Prostate gland (tissue), 2 donors: Measurements from ENCODE around the gene LCMT2. TPM values are rescaled to one million over a fixed set of nuclear protein-coding genes. Genes with fewer than 3 reads are reported as not detected.

Source experiments
- DNase-seq: peaks from one replicate; pipeline ENCODE4 v3.0.0-alpha.2; 2019; ENCODE audit warnings: low spot score
- H3K27ac ChIP-seq, 2 donors: fragments of 200-600 bp; sonication (generic); 2 replicates each; pipeline ENCODE4 v1.5.1; 2017 to 2019
- H3K27me3 ChIP-seq: fragments of 200-600 bp; sonication (generic); replicated peaks from 2 replicates; pipeline ENCODE4 v1.5.1; 2019; ENCODE audit not compliant: insufficient read depth
- H3K36me3 ChIP-seq, 2 donors: fragments of 200-600 bp; sonication (generic); 1 replicate in 1 of 2; 2 replicates in 1 of 2; pipeline versions ENCODE4 v1.5.1 to v1.8.1; 2017 to 2019
- H3K4me1 ChIP-seq: fragments of 200-600 bp; sonication (generic); replicated peaks from 2 replicates; pipeline ENCODE4 v1.5.1; 2019
- H3K4me3 ChIP-seq, 2 donors: fragments of 200-600 bp; sonication (generic); 2 replicates each; pipeline ENCODE4 v1.5.1; 2017 to 2019
- H3K9me3 ChIP-seq: fragments of 200-600 bp; sonication (generic); 2 replicates; pipeline ENCODE4 v1.5.1; 2017
- CTCF ChIP-seq, 4 experiments: fragments of 200-600 bp in 2 of 4; fragments of 450-650 bp in 2 of 4; sonication (generic) in 2 of 4; IDR thresholded peaks; 1 replicate in 3 of 4; 2 replicates in 1 of 4; pipeline ENCODE4 v1.5.1; 2016 to 2019; ENCODE audit warnings: antibody characterized with exemption in 4 of 4, mild to moderate bottlenecking in 2 of 4, moderate library complexity in 2 of 4
- POLR2A ChIP-seq: fragments of 450-650 bp; IDR thresholded peaks from one replicate; pipeline ENCODE4 v1.6.1; 2016; ENCODE audit warnings: antibody characterized with exemption, mild to moderate bottlenecking
- POLR2AphosphoS5 ChIP-seq: sonication (generic); formaldehyde crosslinking; IDR thresholded peaks from one replicate; pipeline ENCODE4 v1.6.1; 2017; ENCODE audit warnings: antibody characterized with exemption
- WGBS: methylation state at CpG from one replicate; pipeline ENCODE4 v1.1.5; 2018; 5-methylcytosine and 5-hydroxymethylcytosine counted together
- intact Hi-C: fragments of 100-400 bp; cut with DNase I; formaldehyde crosslinking; loops from one replicate; pipeline ENCODE4 v1.14.2; 2022
- total RNA-seq, 2 donors: library from RNA; depleted of rRNA; stranded (reverse); fragments of >200 nt; gene quantifications; one replicate each; pipeline ENCODE4 v1.1.0, GENCODE V29; 2016

LCMT2 gene
- 1 to 10 TPM; 6.8 to 7.4 TPM for total RNA-seq

GRCh38 chr15:43329960-43330779, at the start of gene LCMT2:
TSS of gene LCMT2 (minus strand) at chr15:43330573. CDS start at chr15:43330489, 84 bp downstream.
- TF ChIP-seq POLR2AphosphoS5 (peak; percentile 84), POLR2A (peak; percentile 51), CTCF (IDR thresholded peaks at IDR 0.05) (no peak)
- peak; percentile 84 for DNase-seq
- intact Hi-C loops = no loop called here
- WGBS = under 1% methylated on average over 86 of the region's 86 CpGs
- Histone ChIP-seq H3K27ac (peak within 1 kb of the TSS; percentile 80 to 91), H3K4me3 (peak within 1 kb of the TSS; percentile 42 to 88), H3K36me3 (no peaks in the 10 kb centered on the region), H3K27me3 (no peaks in the 10 kb centered on the region), H3K9me3 (no peaks in the 10 kb centered on the region), H3K4me1 (peaks cover 10% of the 10 kb centered on the region)

GRCh38 chr15:43378601-43379000, 48.2 kb upstream of the LCMT2 start:
- TF ChIP-seq CTCF (IDR thresholded peaks at IDR 0.05) (no peak), POLR2A (no peak), POLR2AphosphoS5 (no peak)
- H3K4me3 ChIP-seq = no peak overlapping the region
- intact Hi-C loops = no loop called here

GRCh38 chr15:43376017-43376705, 45.8 kb upstream of the LCMT2 start:
- Histone ChIP-seq H3K27me3 (no peaks in the 10 kb centered on the region), H3K27ac (no peak overlapping the region), H3K9me3 (no peaks in the 10 kb centered on the region), H3K4me3 (no peak overlapping the region), H3K4me1 (no peaks in the 10 kb centered on the region), H3K36me3 (no peaks in the 10 kb centered on the region)
- DNase-seq = no peak
- intact Hi-C loops = no loop called here
- TF ChIP-seq CTCF (IDR thresholded peaks at IDR 0.05) (peak in 2 of 4 experiments; percentile 23 to 37), POLR2AphosphoS5 (no peak)
- WGBS = 79% methylated on average over 13 of the region's 13 CpGs

More at GRCh38 chr15:43378601-43379000, 48.2 kb upstream of the LCMT2 start:
- H3K9me3 ChIP-seq = no peaks in the 10 kb centered on the region
- H3K27me3 ChIP-seq = no peaks in the 10 kb centered on the region
- no peaks in the 10 kb centered on the region for H3K4me1 ChIP-seq
- H3K36me3 ChIP-seq = no peaks in the 10 kb centered on the region
- no peak overlapping the region for H3K27ac ChIP-seq
- DNase-seq = no peak

GRCh38 chr15:43370975-43371974, 40.9 kb upstream of the LCMT2 start, which contains the start of the genes TUBGCP4 and ZSCAN29:
TSS of gene TUBGCP4 (plus strand) at chr15:43371101. CDS start at chr15:43371355, 254 bp downstream.
TSS of gene ZSCAN29 (minus strand) at chr15:43371043. CDS start at chr15:43369913, 1,130 bp downstream.
- H3K4me3 ChIP-seq = peak within 1 kb of the TSS; percentile 67 to 70
- no peaks in the 10 kb centered on the region for H3K9me3 ChIP-seq
- peaks cover 7% of the 10 kb centered on the region for H3K4me1 ChIP-seq
- peak; percentile 61 for TF ChIP-seq POLR2AphosphoS5
- peak in 2 of 4 experiments; percentile 10 to 24 for TF ChIP-seq CTCF (IDR thresholded peaks at IDR 0.05)
- peak; percentile 16 for TF ChIP-seq POLR2A
- WGBS = 2% methylated on average over 63 of the region's 66 CpGs
- peaks cover 0 to 5% of the 10 kb centered on the region in 2 donors for H3K36me3 ChIP-seq
- intact Hi-C loops = no loop called here
- DNase-seq = peak; percentile 65
- no peaks in the 10 kb centered on the region for H3K27me3 ChIP-seq
- H3K27ac ChIP-seq = peak within 1 kb of the TSS; percentile 57 to 69
